ENCODE results near the gene FOXI1.
"Not testable (repeated sequence)": the region's sequence is repeated elsewhere in the genome, so short reads cannot be mapped to it uniquely, and the experiment has no call there.

The FOXI1 gene

DNA sequence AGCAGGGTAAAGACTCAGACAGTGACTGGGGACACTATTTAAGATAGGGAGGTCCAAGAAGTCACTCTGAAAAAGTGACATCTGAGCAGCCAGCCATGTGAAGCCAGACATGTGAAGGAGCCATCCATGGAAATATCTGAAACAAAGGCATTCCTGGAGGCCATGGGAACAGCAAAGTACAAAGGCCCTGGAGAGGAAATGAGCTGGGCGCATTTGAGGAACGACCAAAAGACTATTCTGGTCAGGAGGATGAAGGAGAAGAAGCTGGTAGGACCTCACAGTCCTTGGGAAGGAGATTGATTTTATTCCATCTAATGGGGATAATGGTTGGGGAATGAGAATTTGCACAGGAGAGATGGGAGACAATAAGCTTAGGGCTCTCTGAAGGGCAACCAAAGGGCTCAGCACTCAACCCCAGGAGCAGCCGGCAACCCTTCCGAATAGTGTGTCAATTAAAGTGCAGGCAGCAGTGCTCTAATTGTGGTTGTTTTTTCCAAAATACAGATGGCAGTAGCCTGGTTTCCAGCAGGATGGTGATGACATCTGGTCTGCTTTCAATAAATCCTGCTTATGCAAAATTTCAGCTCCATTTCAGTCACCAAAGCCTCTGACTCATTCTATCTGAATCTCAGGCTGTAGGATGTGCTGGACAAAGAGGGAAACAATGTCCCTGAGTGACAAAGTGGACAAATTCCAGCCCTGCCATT lies 26.7 kb downstream of the FOXI1 start:
- no peak for TF ChIP-seq Cebpa-rat (IDR thresholded peaks at IDR 0.05)
- Histone ChIP-seq H4K20me1 (no peaks in the 10 kb centered on the region), H3K4me3 (no peak overlapping the region), H3K27me3 (no peaks in the 10 kb centered on the region), H3K4me2 (no peak overlapping the region), H3K4me1 (peaks cover 0 to 10% (median 10%) of the 10 kb centered on the region in 10 experiments; a peak in 14 of 20 replicates), H3K36me3 (no peaks in the 10 kb centered on the region), H3K9ac (no peak overlapping the region), H3K27ac (no peak overlapping the region), H3K9me3 (replicated peaks in 1 of 11) (peaks cover 4 to 18% (median 7%) of the 10 kb centered on the region in 11 experiments; a peak in 14 of 22 replicates)

GRCh38 chr5:170132976-170133448 lies 27.3 kb downstream of the FOXI1 start:
- Histone ChIP-seq H3K4me3 (no peak overlapping the region), H4K20me1 (no peaks in the 10 kb centered on the region), H3K27me3 (no peaks in the 10 kb centered on the region), H3K9me3 (replicated peaks in 1 of 11) (peaks cover 0 to 12% (median 2%) of the 10 kb centered on the region in 11 experiments; a peak in 9 of 22 replicates), H3K4me1 (peaks cover 0 to 10% (median 10%) of the 10 kb centered on the region in 10 experiments; a peak in 14 of 20 replicates), H3K27ac (no peak overlapping the region), H3K4me2 (no peak overlapping the region), H3K9ac (no peak overlapping the region), H3K36me3 (no peaks in the 10 kb centered on the region)
- TF ChIP-seq Cebpa-rat (IDR thresholded peaks at IDR 0.05) = no peak

DNA sequence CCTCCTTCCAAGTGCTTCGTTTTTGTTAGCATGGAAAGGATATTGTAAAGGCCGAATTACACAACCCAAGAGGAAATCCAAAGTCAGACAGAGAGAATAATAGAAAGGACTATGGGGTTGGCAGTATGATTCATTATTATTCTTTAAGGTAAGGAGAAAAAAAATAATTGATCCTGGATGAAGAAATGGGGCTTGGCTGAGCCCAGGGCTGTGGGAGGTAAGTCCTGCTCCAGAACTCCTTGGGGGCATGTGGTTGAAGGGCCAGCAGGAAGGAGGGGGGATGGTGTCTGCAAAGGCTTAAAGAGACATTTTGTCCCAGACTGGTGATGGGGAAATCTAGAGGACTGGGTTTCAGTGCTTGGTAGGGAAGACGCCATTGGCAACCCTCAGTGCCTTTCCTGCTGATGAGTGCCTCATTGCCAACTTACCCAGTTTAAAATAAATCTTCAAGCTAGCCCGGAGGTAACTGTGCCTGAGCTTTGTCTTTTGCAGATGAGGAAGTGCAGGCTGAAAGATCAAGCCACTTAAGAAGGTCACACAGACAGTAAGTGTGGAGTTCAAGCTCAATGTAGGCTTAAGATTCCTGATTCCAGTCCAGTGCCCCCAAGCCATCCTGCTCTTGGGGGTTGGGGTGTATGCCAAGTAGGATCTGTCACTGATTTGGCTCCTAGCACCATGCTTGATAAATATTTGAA lies 30.2 kb downstream of the FOXI1 start:
- Histone ChIP-seq H3K4me2 (peak overlapping the region in 8 of 11 experiments; percentile 21 to 49 (median 37); a peak in 14 of 22 replicates), H4K20me1 (no peaks in the 10 kb centered on the region), H3K9me3 (replicated peaks in 1 of 11) (peaks cover 0 to 9% (median 0%) of the 10 kb centered on the region in 11 experiments; a peak in 5 of 22 replicates), H3K4me1 (peaks cover under 1 to 26% (median 10%) of the 10 kb centered on the region in 10 experiments), H3K27me3 (no peaks in the 10 kb centered on the region), H3K27ac (no peak overlapping the region), H3K9ac (no peak overlapping the region), H3K36me3 (no peaks in the 10 kb centered on the region), H3K4me3 (no peak overlapping the region)
- no peak for TF ChIP-seq Cebpa-rat (IDR thresholded peaks at IDR 0.05)

GRCh38 chr5:170136506-170136905 lies 30.8 kb downstream of the FOXI1 start:
- Histone ChIP-seq H3K4me3 (no peak overlapping the region), H3K36me3 (no peaks in the 10 kb centered on the region), H3K9ac (no peak overlapping the region), H4K20me1 (peaks cover 0 to 1% (median 0%) of the 10 kb centered on the region in 11 experiments; a peak in 1 of 22 replicates), H3K27ac (no peak overlapping the region), H3K27me3 (no peaks in the 10 kb centered on the region), H3K4me2 (peak overlapping the region in 8 of 11 experiments; percentile 21 to 49 (median 37); a peak in 13 of 22 replicates), H3K4me1 (peaks cover 6 to 32% (median 13%) of the 10 kb centered on the region in 10 experiments), H3K9me3 (replicated peaks in 1 of 11) (peaks cover 0 to 6% (median 0%) of the 10 kb centered on the region in 11 experiments; a peak in 5 of 22 replicates)
- no peak for TF ChIP-seq Cebpa-rat (IDR thresholded peaks at IDR 0.05)

- peaks cover 0 to 4% (median 0%) of the 10 kb centered on the region in 11 experiments; a peak in 1 of 22 replicates for H4K20me1 ChIP-seq
- no peak for TF ChIP-seq Cebpa-rat (IDR thresholded peaks at IDR 0.05)
These were observed 32.1 kb downstream of the FOXI1 start for GRCh38 chr5:170137694-170138214.

GRCh38 chr5:170138273-170138672 lies 32.6 kb downstream of the FOXI1 start:
- Histone ChIP-seq H3K36me3 (no peaks in the 10 kb centered on the region), H3K9me3 (replicated peaks in 1 of 11) (no peaks in the 10 kb centered on the region), H3K4me2 (no peak overlapping the region), H3K9ac (no peak overlapping the region), H4K20me1 (peaks cover 0 to 4% (median 0%) of the 10 kb centered on the region in 11 experiments; a peak in 1 of 22 replicates), H3K27ac (no peak overlapping the region), H3K4me1 (peaks cover 10 to 35% (median 16%) of the 10 kb centered on the region in 10 experiments), H3K4me3 (no peak overlapping the region), H3K27me3 (no peaks in the 10 kb centered on the region)
- TF ChIP-seq Cebpa-rat (IDR thresholded peaks at IDR 0.05) = no peak

More at GRCh38 chr5:170137694-170138214, 32.1 kb downstream of the FOXI1 start:
- no peaks in the 10 kb centered on the region for H3K36me3 ChIP-seq
- H3K4me1 ChIP-seq = peaks cover 10 to 35% (median 16%) of the 10 kb centered on the region in 10 experiments
- no peaks in the 10 kb centered on the region for H3K27me3 ChIP-seq
- H3K4me3 ChIP-seq = no peak overlapping the region
- no peak overlapping the region for H3K4me2 ChIP-seq
- no peak overlapping the region for H3K27ac ChIP-seq
- H3K9me3 ChIP-seq (replicated peaks in 1 of 11) = no peaks in the 10 kb centered on the region
- H3K9ac ChIP-seq = no peak overlapping the region

DNA sequence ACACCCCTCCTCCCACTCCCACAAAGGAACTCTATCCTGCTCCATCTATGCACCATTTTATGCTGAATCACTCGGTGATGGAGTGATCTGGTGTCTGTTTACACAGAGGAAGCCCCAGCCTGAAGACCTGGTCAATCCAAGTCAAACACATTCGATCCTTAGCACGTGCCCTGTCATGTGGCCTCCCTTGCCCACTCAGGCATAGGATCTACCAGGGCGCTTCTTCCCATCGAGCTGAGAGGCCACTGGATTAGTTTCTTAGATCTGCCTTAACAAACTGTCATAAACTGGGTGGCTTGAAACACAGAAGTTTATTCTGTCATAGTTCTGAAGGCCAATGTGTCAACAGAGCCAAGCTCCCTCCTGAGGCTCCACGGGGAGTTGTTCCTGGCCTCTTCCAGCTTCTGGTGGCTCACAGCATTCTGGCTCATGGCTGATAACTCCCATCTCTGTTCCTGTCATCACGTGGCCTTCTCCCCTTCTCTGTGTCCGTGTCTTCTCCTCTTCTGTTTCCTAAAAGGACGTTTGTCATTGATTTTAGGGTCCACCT lies 34.2 kb downstream of the FOXI1 start:
- no peaks in the 10 kb centered on the region for H3K9me3 ChIP-seq (replicated peaks in 1 of 11)
- H3K27me3 ChIP-seq = no peaks in the 10 kb centered on the region
- peak overlapping the region in 1 of 11 experiments; percentile 38; a peak in 1 of 22 replicates for H3K4me2 ChIP-seq
- H3K4me1 ChIP-seq = peaks cover 10 to 35% (median 16%) of the 10 kb centered on the region in 10 experiments
- no peak overlapping the region for H3K4me3 ChIP-seq
- no peaks in the 10 kb centered on the region for H3K36me3 ChIP-seq
- H4K20me1 ChIP-seq = peaks cover 0 to 4% (median 0%) of the 10 kb centered on the region in 11 experiments; a peak in 1 of 22 replicates
- no peak overlapping the region for H3K27ac ChIP-seq
- TF ChIP-seq Cebpa-rat (IDR thresholded peaks at IDR 0.05) = no peak
- no peak overlapping the region for H3K9ac ChIP-seq

DNA sequence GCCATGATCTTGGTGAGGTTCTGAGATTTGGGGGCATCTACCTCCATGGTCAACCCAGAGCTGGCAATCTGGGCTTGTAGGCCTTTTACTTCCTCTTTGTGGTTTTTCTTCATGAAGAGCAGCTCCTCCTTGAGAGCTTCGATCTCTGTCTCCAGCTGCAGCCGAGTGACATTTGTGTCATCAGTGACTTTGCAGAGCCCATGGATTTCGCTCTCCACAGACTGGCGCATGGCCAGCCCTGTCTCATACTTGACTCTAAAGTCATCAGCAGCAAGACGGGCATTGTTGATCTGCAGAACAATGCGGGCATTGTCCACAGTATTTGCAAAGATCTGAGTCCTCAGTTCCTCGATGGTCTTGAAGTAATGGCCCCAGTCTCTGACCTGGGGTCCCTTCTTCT lies 35.5 kb downstream of the FOXI1 start:
- not testable (repeated sequence) for H3K4me3 ChIP-seq; H3K27ac ChIP-seq; H3K27me3 ChIP-seq; H3K36me3 ChIP-seq; H3K9ac ChIP-seq; H4K20me1 ChIP-seq; H3K9me3 ChIP-seq (replicated peaks in 1 of 11)
- Histone ChIP-seq H3K4me2 (peak overlapping the region in 7 of 11 experiments; percentile 2 to 44 (median 10); a peak in 10 of 22 replicates), H3K4me1 (peaks cover 3 to 28% (median 10%) of the 10 kb centered on the region in 10 experiments; a peak in 19 of 20 replicates)
